Adrenal gland (tissue), 12 donors: Measurements from ENCODE around the gene GOLPH3. TPM values are rescaled to one million over a fixed set of nuclear protein-coding genes. Genes with fewer than 3 reads are reported as not detected.

ENCODE experiments used
- DNase-seq, 7 donors: peaks; one replicate each; pipeline ENCODE4 v3.0.0-alpha.2; 2019 to 2020
- H3K27ac ChIP-seq, 5 donors: fragments of 200-600 bp; sonication (generic) in 4 of 5; 1 replicate in 3 of 5; 2 replicates in 2 of 5; pipeline versions ENCODE4 v1.5.1 to v1.8.0; 2016 to 2020; ENCODE audit warnings: mild to moderate bottlenecking in 1 of 5
- H3K27me3 ChIP-seq: fragments of 200-600 bp; 2 replicates; pipeline ENCODE4 v1.8.0; 2021
- H3K36me3 ChIP-seq, 2 donors: fragments of 200-600 bp; replicated peaks in 1 of 2; 1 replicate in 1 of 2; 2 replicates in 1 of 2; pipeline versions ENCODE4 v1.5.1 to v1.8.0; 2018 to 2022
- H3K4me1 ChIP-seq, 2 donors: fragments of 200-600 bp; replicated peaks in 1 of 2; 1 replicate in 1 of 2; 2 replicates in 1 of 2; pipeline versions ENCODE4 v1.5.1 to v1.8.0; 2018 to 2021
- H3K4me3 ChIP-seq, 4 donors: fragments of 200-600 bp; sonication (generic) in 3 of 4; one replicate each; pipeline ENCODE4 v1.5.1; 2016 to 2018
- H3K9me3 ChIP-seq, 3 donors: fragments of 200-600 bp; sonication (generic) in 1 of 3; replicated peaks in 1 of 3; 1 replicate in 2 of 3; 2 replicates in 1 of 3; pipeline versions ENCODE4 v1.5.1 to v1.8.0; 2016 to 2021
- POLR2A ChIP-seq, 2 donors: fragments of 450-650 bp; IDR thresholded peaks; one replicate each; pipeline ENCODE4 v1.6.1; 2017; ENCODE audit warnings: antibody characterized with exemption in 2 of 2, mild to moderate bottlenecking in 2 of 2, moderate library complexity in 1 of 2
- WGBS, 4 donors: extraction: QIAGEN DNeasy Blood & Tissue Kit in 2 of 4; methylation state at CpG; one replicate each; pipeline versions ENCODE4 v1.1.5 to v1.1.7; 2013 to 2017; 5-methylcytosine and 5-hydroxymethylcytosine counted together
- intact Hi-C, 2 donors: fragments of 100-400 bp; cut with DNase I; formaldehyde crosslinking; loops; one replicate each; pipeline versions ENCODE4 v1.14.1 to v1.15.0; 2022 to 2023
- polyA plus RNA-seq, 3 donors: library from polyadenylated mRNA; stranded (reverse); fragments of 200-250 nt in 2 of 3; fragments of 350-450 nt in 1 of 3; fragmentation: Illumina TruSeq in 1 of 3; extraction: RNeasy Lipid Tissue Mini Kit (QIAGEN cat#74804) in 1 of 3; gene quantifications; one replicate each; pipeline ENCODE4 v1.2.3, GENCODE V29; 2013 to 2014
- total RNA-seq, 9 donors: library from RNA; depleted of rRNA in 4 of 9; stranded (reverse); fragments of >200 nt in 4 of 9; fragments of 120-200 nt in 1 of 9; fragmentation: NEBNext Ultra II Directional in 1 of 9; extraction: Animal tissue kit (Norgen Biotek cat#: 25700) in 1 of 9; gene quantifications; one replicate each; pipeline versions ENCODE4 v1.1.0 to v1.2.4, GENCODE V29; 2013 to 2023
- TF ChIP-seq, protein P1 (sequence below), 6 experiments: fragments of 450-650 bp in 4 of 6; fragments of 200-600 bp in 2 of 6; sonication (generic) in 1 of 6; IDR thresholded peaks; 1 replicate in 5 of 6; 2 replicates in 1 of 6; pipeline versions ENCODE4 v1.5.1 to v1.8.0; 2016 to 2021; ENCODE audit warnings: antibody characterized with exemption in 6 of 6, mild to moderate bottlenecking in 2 of 6, moderate library complexity in 1 of 6
- donor health status: healthy with polysubstance abuse.
- donor health status: Bipolar disorder and iron deficiency.
- donor health status: DM: yes; HTN: yes; CAD: no.
- donor health status: DM: no; HTN: no; CAD: no.
- donor health status: DM: no; HTN: no; CAD: no.
- donor health status: DM: yes; HTN: yes; CAD: no.

Gene GOLPH3
- total and polyA plus RNA-seq, 12 donors = 27.8 to 206 (median 77.0) TPM

DNA sequence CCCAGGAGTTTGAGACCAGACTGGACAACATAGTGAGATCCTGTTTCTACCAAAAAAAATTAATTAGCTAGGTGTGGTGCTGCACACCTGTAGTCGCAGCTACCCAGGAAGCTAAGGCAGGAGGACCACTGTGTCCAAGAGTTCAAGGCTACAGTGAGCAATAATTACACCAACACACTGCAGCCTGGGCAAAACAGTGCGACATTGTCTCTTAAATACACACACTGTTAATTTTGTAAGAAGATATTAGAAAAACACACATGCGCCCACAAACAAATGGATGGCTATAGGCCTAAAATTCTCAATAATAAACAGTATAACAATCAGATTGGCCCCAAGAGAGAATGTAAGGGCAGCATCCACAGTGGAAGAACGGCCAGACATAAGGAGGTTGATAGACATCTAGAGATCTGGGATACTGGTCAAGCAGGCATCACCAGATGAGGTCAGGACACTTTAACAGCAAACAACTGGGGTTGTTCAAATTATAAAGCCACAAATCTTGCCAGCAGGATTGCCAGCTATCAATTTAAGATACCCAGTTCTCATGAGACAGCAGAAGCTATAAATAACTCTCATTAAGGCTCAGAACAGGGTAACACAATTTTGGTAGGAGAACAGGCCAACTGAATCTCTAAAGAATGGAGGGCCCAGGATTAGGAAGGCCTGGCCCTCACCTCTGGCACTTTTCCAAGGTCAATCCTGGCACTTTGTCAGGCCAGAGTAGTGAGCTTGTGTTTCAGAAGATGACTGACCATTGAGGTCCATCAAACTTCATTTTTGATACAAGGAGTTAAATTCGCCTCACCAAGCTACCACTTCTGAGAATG lies 29.5 kb downstream of the GOLPH3 start:
- no peak overlapping the region for H3K4me3 ChIP-seq
- TF ChIP-seq POLR2A (IDR thresholded peaks at IDR 0.05) = no peak
- TF ChIP-seq, protein P1, sequence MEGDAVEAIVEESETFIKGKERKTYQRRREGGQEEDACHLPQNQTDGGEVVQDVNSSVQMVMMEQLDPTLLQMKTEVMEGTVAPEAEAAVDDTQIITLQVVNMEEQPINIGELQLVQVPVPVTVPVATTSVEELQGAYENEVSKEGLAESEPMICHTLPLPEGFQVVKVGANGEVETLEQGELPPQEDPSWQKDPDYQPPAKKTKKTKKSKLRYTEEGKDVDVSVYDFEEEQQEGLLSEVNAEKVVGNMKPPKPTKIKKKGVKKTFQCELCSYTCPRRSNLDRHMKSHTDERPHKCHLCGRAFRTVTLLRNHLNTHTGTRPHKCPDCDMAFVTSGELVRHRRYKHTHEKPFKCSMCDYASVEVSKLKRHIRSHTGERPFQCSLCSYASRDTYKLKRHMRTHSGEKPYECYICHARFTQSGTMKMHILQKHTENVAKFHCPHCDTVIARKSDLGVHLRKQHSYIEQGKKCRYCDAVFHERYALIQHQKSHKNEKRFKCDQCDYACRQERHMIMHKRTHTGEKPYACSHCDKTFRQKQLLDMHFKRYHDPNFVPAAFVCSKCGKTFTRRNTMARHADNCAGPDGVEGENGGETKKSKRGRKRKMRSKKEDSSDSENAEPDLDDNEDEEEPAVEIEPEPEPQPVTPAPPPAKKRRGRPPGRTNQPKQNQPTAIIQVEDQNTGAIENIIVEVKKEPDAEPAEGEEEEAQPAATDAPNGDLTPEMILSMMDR (IDR thresholded peaks at IDR 0.05) = no peak
- peaks cover 6 to 57% of the 10 kb centered on the region in 2 donors for H3K4me1 ChIP-seq
- intact Hi-C loops = no loop called here
- H3K27ac ChIP-seq = peak overlapping the region in 1 of 5 donors; percentile 11
- DNase-seq = peak in 6 of 7 donors; percentile 27 to 68 (median 48)
- 84 to 89% (median 85%) methylated on average over 5 of the region's 5 CpGs for WGBS, 4 donors
- H3K27me3 ChIP-seq = no peaks in the 10 kb centered on the region
- no peaks in the 10 kb centered on the region for H3K9me3 ChIP-seq
- H3K36me3 ChIP-seq = no peaks in the 10 kb centered on the region

DNA sequence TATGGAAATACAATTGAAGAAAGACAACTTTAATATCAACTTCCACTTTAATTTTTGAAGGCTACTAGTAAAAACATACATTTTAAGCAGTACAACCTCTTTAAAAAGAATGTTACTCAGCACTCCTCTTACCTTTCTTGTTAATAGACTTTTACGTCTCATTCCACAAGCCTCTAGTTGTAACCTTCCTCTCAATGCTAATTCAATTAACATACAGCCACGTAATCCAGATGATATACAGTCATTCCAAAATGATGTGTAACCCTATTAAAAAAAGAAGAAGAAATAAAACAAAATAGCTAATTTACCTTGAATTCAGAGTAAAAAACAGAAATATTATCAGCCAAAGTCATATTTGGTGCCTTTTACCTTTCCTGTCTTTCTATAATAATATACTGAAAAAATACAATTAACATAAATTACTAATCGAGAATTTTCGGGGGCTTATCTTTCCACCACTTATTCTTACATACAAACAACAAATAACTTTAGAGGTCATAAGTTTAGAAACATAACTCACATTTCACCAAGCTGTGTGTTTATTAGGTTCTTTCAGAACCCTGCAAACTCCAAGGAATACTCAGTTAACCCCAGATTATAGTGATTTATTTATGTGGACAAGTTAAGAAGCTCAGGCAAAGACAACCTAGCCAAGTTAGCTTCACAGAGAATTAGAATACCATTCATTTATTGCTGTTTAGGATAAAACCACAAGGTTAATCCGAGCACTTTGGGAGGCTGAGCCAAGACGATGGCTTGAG lies 30.3 kb downstream of the GOLPH3 start:
- intact Hi-C loops = no loop called here
- DNase-seq = no peak
- H3K9me3 ChIP-seq = no peaks in the 10 kb centered on the region
- 51 to 70% (median 59%) methylated on average over 6 of the region's 6 CpGs for WGBS, 4 donors
- no peaks in the 10 kb centered on the region for H3K36me3 ChIP-seq
- H3K27ac ChIP-seq = peak overlapping the region in 1 of 5 donors; percentile 13
- H3K4me1 ChIP-seq = peaks cover 6 to 50% of the 10 kb centered on the region in 2 donors
- no peak overlapping the region for H3K4me3 ChIP-seq
- H3K27me3 ChIP-seq = no peaks in the 10 kb centered on the region
- TF ChIP-seq, protein P1 (IDR thresholded peaks at IDR 0.05) = no peak
- TF ChIP-seq POLR2A (IDR thresholded peaks at IDR 0.05) = no peak

DNA sequence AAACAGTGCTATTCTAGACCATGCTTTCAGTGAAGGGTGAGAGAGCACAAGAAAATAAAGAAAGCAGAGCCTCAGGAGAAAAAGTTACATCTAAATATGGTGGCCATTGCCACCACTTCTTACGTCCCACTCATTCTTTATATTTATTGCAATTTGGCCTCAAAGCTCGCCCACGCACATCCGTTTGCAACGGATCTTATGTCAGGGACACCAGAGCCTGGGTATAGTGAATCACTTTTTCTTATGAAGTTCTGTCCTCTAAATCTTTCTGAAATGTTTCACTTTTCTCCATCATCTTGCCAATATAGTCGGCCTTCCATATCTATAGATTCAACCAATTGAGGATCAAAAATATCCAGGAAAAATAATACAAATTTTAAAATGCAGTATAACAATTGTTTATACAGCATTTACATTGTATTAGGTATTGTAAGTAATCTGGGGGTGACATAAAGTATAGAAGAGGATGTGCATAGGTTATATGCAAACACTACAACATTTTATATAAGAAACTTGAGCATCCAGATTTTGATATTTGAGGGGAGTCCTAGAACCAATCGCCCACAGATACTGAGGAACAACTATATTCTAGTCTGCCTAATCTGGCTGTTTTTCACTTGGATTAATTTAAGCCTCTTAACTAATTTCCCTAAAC lies 35.2 kb downstream of the GOLPH3 start:
- TF ChIP-seq, protein P1 (IDR thresholded peaks at IDR 0.05) = no peak
- TF ChIP-seq POLR2A (IDR thresholded peaks at IDR 0.05) = no peak
- 51 to 63% (median 57%) methylated on average over 7 of the region's 7 CpGs for WGBS, 4 donors
- Histone ChIP-seq H3K36me3 (peaks cover 0 to 19% of the 10 kb centered on the region in 2 donors), H3K27me3 (no peaks in the 10 kb centered on the region), H3K9me3 (no peaks in the 10 kb centered on the region), H3K27ac (peak overlapping the region in 2 of 5 donors; percentile 34 to 37), H3K4me3 (no peak overlapping the region), H3K4me1 (peaks cover 0 to 18% of the 10 kb centered on the region in 2 donors)
- peak in 4 of 7 donors; percentile 40 to 66 (median 52) for DNase-seq
- intact Hi-C loops = no loop called here

DNA sequence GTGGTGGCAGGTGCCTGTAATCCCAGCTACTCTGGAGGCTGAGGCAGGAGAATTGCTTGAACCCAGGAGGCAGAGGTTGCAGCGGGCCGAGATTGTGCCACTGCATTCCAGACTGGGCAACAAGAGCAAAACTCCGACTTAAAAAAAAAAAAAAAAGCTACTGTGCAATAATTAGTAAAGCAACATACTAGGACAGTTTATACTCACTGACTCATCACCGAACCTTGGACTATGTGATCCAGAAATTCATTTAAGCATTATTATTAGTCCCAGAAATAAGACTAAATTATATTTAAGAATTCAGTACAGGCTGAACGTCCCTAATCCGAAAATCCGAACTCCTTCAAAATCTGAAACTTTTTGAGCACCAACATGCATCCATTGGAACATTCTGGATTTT lies 37.8 kb downstream of the GOLPH3 start:
- WGBS, 4 donors = 51 to 56% (median 53%) methylated on average over 7 of the region's 7 CpGs
- Histone ChIP-seq H3K4me1 (peaks cover 0 to 25% of the 10 kb centered on the region in 2 donors), H3K9me3 (no peaks in the 10 kb centered on the region), H3K4me3 (no peak overlapping the region), H3K27ac (no peak overlapping the region), H3K36me3 (peaks cover 0 to 24% of the 10 kb centered on the region in 2 donors), H3K27me3 (no peaks in the 10 kb centered on the region)
- TF ChIP-seq POLR2A (IDR thresholded peaks at IDR 0.05) = no peak
- TF ChIP-seq, protein P1 (IDR thresholded peaks at IDR 0.05) = no peak
- DNase-seq = no peak
- intact Hi-C loops = no loop called here
